SK-N-SH (cell line): ENCODE measurements around the gene CYP39A1. TPM values are rescaled to one million over a fixed set of nuclear protein-coding genes. Genes with fewer than 3 reads are reported as not detected.

Experiments used
- CTCF ChIA-PET: fragments of 300-600, 350-600 bp; formaldehyde crosslinking; extraction: SDS; loops from one replicate; lab custom pipeline; 2021; lab: Yijun Ruan, JAX
- POLR2A ChIA-PET: fragments of 350-600 bp; sonication (Branson Sonifier 250); formaldehyde crosslinking; extraction: SDS; loops from one replicate; lab custom pipeline; 2020; ENCODE audit warnings: antibody characterized with exemption, inconsistent platforms; lab: Yijun Ruan, JAX
- DNase-seq: peaks from one replicate; pipeline ENCODE4 v3.0.0; 2012
- H2AFZ ChIP-seq: fragments of 200-600 bp; sonication (generic); 2 replicates; pipeline ENCODE4 v1.8.1; 2016; ENCODE audit warnings: antibody characterized with exemption, mild to moderate bottlenecking, low read depth
- H3F3A ChIP-seq: fragments of 200-600 bp; sonication (generic); replicated peaks from 2 replicates; pipeline ENCODE3; 2016; ENCODE audit warnings: antibody characterized with exemption, mild to moderate bottlenecking; ENCODE audit not compliant: insufficient read depth
- H3K27ac ChIP-seq, 2 experiments: fragments of 200-500 bp in 1 of 2; fragments of 200-600 bp in 1 of 2; sonication (Bioruptor generic) in 1 of 2; sonication (generic), shearing (Covaris generic) in 1 of 2; 2 replicates each; pipeline versions ENCODE4 v1.5.1 to v1.6.1; 2014 to 2016; ENCODE audit warnings: low read depth in 2 of 2, inconsistent platforms in 1 of 2, low read length in 1 of 2, mild to moderate bottlenecking in 1 of 2, mixed read lengths in 1 of 2
- H3K27me3 ChIP-seq: fragments of 200-600 bp; sonication (generic), shearing (Covaris generic); 2 replicates; pipeline ENCODE4 v1.6.1; 2016; ENCODE audit warnings: mixed run types; ENCODE audit not compliant: insufficient read depth
- H3K36me3 ChIP-seq, 2 experiments: fragments of 200-500 bp in 1 of 2; fragments of 200-600 bp in 1 of 2; sonication (Bioruptor generic) in 1 of 2; sonication (generic) in 1 of 2; replicated peaks in 1 of 2; 2 replicates each; pipeline versions ENCODE3 to v1.5.1; 2014 to 2016; ENCODE audit warnings: low read length in 1 of 2, mild to moderate bottlenecking in 1 of 2; ENCODE audit not compliant: insufficient read depth in 2 of 2, control insufficient read depth in 1 of 2
- H3K4me1 ChIP-seq, 2 experiments: fragments of 200-500 bp in 1 of 2; fragments of 200-600 bp in 1 of 2; sonication (Bioruptor generic) in 1 of 2; sonication (generic), shearing (Covaris generic) in 1 of 2; 2 replicates each; pipeline versions ENCODE4 v1.5.1 to v1.6.1; 2014 to 2016; ENCODE audit warnings: low read depth in 1 of 2, low read length in 1 of 2, mixed run types in 1 of 2; ENCODE audit not compliant: insufficient read depth in 2 of 2, control insufficient read depth in 1 of 2
- H3K4me2 ChIP-seq: fragments of 200-600 bp; sonication (generic), shearing (Covaris generic); 2 replicates; pipeline ENCODE4 v1.6.1; 2017; ENCODE audit warnings: mixed run types
- H3K4me3 ChIP-seq, 2 experiments: fragments of 200-500 bp in 1 of 2; fragments of 200-600 bp in 1 of 2; sonication (Bioruptor generic) in 1 of 2; sonication (generic), shearing (Covaris generic) in 1 of 2; 2 replicates each; pipeline versions ENCODE4 v1.5.1 to v1.8.1; 2014 to 2016; ENCODE audit warnings: low read depth in 2 of 2, inconsistent platforms in 1 of 2, low read length in 1 of 2, mild to moderate bottlenecking in 1 of 2, mixed read lengths in 1 of 2, moderate library complexity in 1 of 2
- H3K79me2 ChIP-seq: fragments of 200-600 bp; sonication (generic); 2 replicates; pipeline ENCODE4 v1.8.1; 2017; ENCODE audit warnings: mild to moderate bottlenecking; ENCODE audit not compliant: insufficient read depth
- H3K9ac ChIP-seq: fragments of 200-600 bp; sonication (generic); 2 replicates; pipeline ENCODE4 v1.6.1; 2017; ENCODE audit warnings: mixed run types
- H3K9me2 ChIP-seq: fragments of 200-600 bp; sonication (generic); 2 replicates; pipeline ENCODE4 v1.6.1; 2017; ENCODE audit warnings: mixed run types
- H3K9me3 ChIP-seq: fragments of 200-600 bp; sonication (generic); 2 replicates; pipeline ENCODE4 v1.6.1; 2017; ENCODE audit warnings: mixed run types, mild to moderate bottlenecking, moderate library complexity
- H4K20me1 ChIP-seq: fragments of 200-600 bp; sonication (generic); 2 replicates; pipeline ENCODE4 v1.6.1; 2017; ENCODE audit warnings: mild to moderate bottlenecking, mixed run types; ENCODE audit not compliant: insufficient read depth
- CHD2 ChIP-seq: fragments of 150-350 bp; IDR thresholded peaks from 2 replicates; pipeline ENCODE4 v1.6.1; 2018; ENCODE audit warnings: low read length; ENCODE audit not compliant: partially characterized antibody
- ELF1 ChIP-seq: IDR thresholded peaks from 2 replicates; pipeline ENCODE4 v1.4.0; 2012
- EZH2phosphoT487 ChIP-seq: fragments of 200-600 bp; sonication (generic); IDR thresholded peaks from 2 replicates; pipeline ENCODE4 v1.6.1; 2017; ENCODE audit warnings: low read depth, mixed run types, mild to moderate bottlenecking, antibody characterized with exemption, moderate library complexity, borderline replicate concordance
- FOSL2 ChIP-seq: IDR thresholded peaks from 2 replicates; pipeline ENCODE4 v1.4.0; 2012; ENCODE audit warnings: low read depth, mild to moderate bottlenecking, moderate library complexity, borderline replicate concordance
- FOXJ3 ChIP-seq: sonication (generic); formaldehyde crosslinking; IDR thresholded peaks from 2 replicates; pipeline ENCODE4 v1.5.1; 2020; ENCODE audit warnings: mild to moderate bottlenecking, missing genetic modification reagents
- GABPA ChIP-seq: IDR thresholded peaks from 2 replicates; pipeline ENCODE4 v1.4.0; 2012; ENCODE audit warnings: low read depth, mild to moderate bottlenecking
- JUND ChIP-seq: IDR thresholded peaks from 2 replicates; pipeline ENCODE4 v1.4.0; 2012
- MXI1 ChIP-seq: IDR thresholded peaks from 2 replicates; pipeline ENCODE4 v1.6.1; 2012; ENCODE audit warnings: mild to moderate bottlenecking, low read depth, low read length, improper control_type of control experiment
- NFIC ChIP-seq: IDR thresholded peaks from 2 replicates; pipeline ENCODE4 v1.4.0; 2012; ENCODE audit warnings: borderline replicate concordance
- POLR2AphosphoS5 ChIP-seq: IDR thresholded peaks from 2 replicates; pipeline ENCODE4 v1.6.1; 2012; ENCODE audit warnings: low read depth, low read length
- RAD21 ChIP-seq: IDR thresholded peaks from 2 replicates; pipeline ENCODE4 v1.6.1; 2012; ENCODE audit warnings: mild to moderate bottlenecking, low read length
- RCOR1 ChIP-seq: fragments of 150-350 bp; IDR thresholded peaks from 2 replicates; pipeline ENCODE4 v1.6.1; 2017; ENCODE audit warnings: antibody characterized with exemption, low read length
- REST ChIP-seq: IDR thresholded peaks from 2 replicates; pipeline ENCODE4 v1.6.1; 2012; ENCODE audit warnings: mild to moderate bottlenecking, low read depth, low read length, moderate library complexity
- RFX5 ChIP-seq: IDR thresholded peaks from 2 replicates; pipeline ENCODE4 v1.6.1; 2012; ENCODE audit warnings: mild to moderate bottlenecking, improper control_type of control experiment, low read length
- TAF1 ChIP-seq: IDR thresholded peaks from 2 replicates; pipeline ENCODE4 v1.6.1; 2012; ENCODE audit warnings: low read depth, mild to moderate bottlenecking, low read length, moderate library complexity, borderline replicate concordance
- TCF12 ChIP-seq: IDR thresholded peaks from 2 replicates; pipeline ENCODE4 v1.4.0; 2012
- ZBTB33 ChIP-seq: IDR thresholded peaks from 2 replicates; pipeline ENCODE4 v1.4.0; 2012; ENCODE audit warnings: low read depth, borderline replicate concordance
- WGBS: methylation state at CpG from one replicate; pipeline ENCODE4 v1.1.6; 2017; ENCODE audit warnings: low lambda C conversion rate; 5-methylcytosine and 5-hydroxymethylcytosine counted together
- polyA plus RNA-seq, 3 experiments: library from polyadenylated mRNA; depleted of rRNA; stranded (reverse); fragments of >200 nt; gene quantifications; 2 replicates each; pipeline ENCODE4 v1.2.3, GENCODE V29; 2012
- TF ChIP-seq, protein P1 (sequence below): IDR thresholded peaks from 2 replicates; pipeline ENCODE4 v1.4.0; 2012; ENCODE audit warnings: low read depth
- TF ChIP-seq, protein P2 (sequence below): IDR thresholded peaks from 2 replicates; pipeline ENCODE4; 2012

The CYP39A1 gene
- polyA plus RNA-seq, 1 of the 3 experiments (the other 2 are of a cell fraction), result not detected

GRCh38 chr6:46592740-46593139, 59.9 kb downstream of the CYP39A1 start:
- H3K27ac ChIP-seq, result no peak overlapping the region
- no peaks in the 10 kb centered on the region for H3K9me2 ChIP-seq
- no peak overlapping the region for H2AFZ ChIP-seq
- ChIA-PET POLR2A (no interaction called here), CTCF (no interaction called here)
- no peaks in the 10 kb centered on the region for H4K20me1 ChIP-seq
- H3K4me1 ChIP-seq, result no peaks in the 10 kb centered on the region
- no peak overlapping the region for H3K4me3 ChIP-seq
- TF ChIP-seq RFX5 (no peak), GABPA (no peak), FOXJ3 (CRISPR knock-in tag) (no peak), FOSL2 (no peak), EZH2phosphoT487 (no peak), MXI1 (no peak), POLR2AphosphoS5 (no peak), ZBTB33 (no peak), JUND (no peak), ELF1 (no peak)
- TF ChIP-seq, protein P1, sequence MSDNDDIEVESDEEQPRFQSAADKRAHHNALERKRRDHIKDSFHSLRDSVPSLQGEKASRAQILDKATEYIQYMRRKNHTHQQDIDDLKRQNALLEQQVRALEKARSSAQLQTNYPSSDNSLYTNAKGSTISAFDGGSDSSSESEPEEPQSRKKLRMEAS, result no peak
- TF ChIP-seq, protein P2, sequence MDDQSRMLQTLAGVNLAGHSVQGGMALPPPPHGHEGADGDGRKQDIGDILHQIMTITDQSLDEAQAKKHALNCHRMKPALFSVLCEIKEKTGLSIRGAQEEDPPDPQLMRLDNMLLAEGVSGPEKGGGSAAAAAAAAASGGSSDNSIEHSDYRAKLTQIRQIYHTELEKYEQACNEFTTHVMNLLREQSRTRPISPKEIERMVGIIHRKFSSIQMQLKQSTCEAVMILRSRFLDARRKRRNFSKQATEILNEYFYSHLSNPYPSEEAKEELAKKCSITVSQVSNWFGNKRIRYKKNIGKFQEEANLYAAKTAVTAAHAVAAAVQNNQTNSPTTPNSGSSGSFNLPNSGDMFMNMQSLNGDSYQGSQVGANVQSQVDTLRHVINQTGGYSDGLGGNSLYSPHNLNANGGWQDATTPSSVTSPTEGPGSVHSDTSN, result no peak
- no peak overlapping the region for H3K9ac ChIP-seq
- H3K79me2 ChIP-seq, result no peaks in the 10 kb centered on the region
- no peaks in the 10 kb centered on the region for H3F3A ChIP-seq
- H3K27me3 ChIP-seq, result no peaks in the 10 kb centered on the region
- no peak overlapping the region for H3K4me2 ChIP-seq
- H3K9me3 ChIP-seq, result no peaks in the 10 kb centered on the region
- no peaks in the 10 kb centered on the region for H3K36me3 ChIP-seq
- DNase-seq, result no peak

- no peaks in the 10 kb centered on the region for H4K20me1 ChIP-seq
- no peaks in the 10 kb centered on the region for H3K9me3 ChIP-seq
- no peak overlapping the region for H3K4me2 ChIP-seq
- H3K4me1 ChIP-seq, result no peaks in the 10 kb centered on the region
- H3K4me3 ChIP-seq, result no peak overlapping the region
- ChIA-PET CTCF (no interaction called here), POLR2A (no interaction called here)
- H3K9me2 ChIP-seq, result no peaks in the 10 kb centered on the region
- no peak for DNase-seq
- H2AFZ ChIP-seq, result no peak overlapping the region
- H3K9ac ChIP-seq, result no peak overlapping the region
- no peaks in the 10 kb centered on the region for H3K36me3 ChIP-seq
- 4% methylated on average over 3 of the region's 3 CpGs for WGBS
- H3K27ac ChIP-seq, result no peak overlapping the region
- no peaks in the 10 kb centered on the region for H3K27me3 ChIP-seq
- H3F3A ChIP-seq, result no peaks in the 10 kb centered on the region
- H3K79me2 ChIP-seq, result no peaks in the 10 kb centered on the region
- TF ChIP-seq NFIC, result no peak
- TF ChIP-seq TAF1, result no peak
- no peak for TF ChIP-seq REST
- no peak for TF ChIP-seq FOXJ3 (CRISPR knock-in tag)
- no peak for TF ChIP-seq RAD21
- no peak for TF ChIP-seq CHD2
- no peak for TF ChIP-seq TCF12
- TF ChIP-seq RCOR1, result no peak
These were observed 60.6 kb downstream of the CYP39A1 start for GRCh38 chr6:46592046-46592445.
